GM19099 (cell line): ENCODE results near the gene PHTF2.

Source experiments
- POLR2A ChIP-seq: IDR thresholded peaks from 3 replicates; pipeline ENCODE4 v1.6.1; 2011; ENCODE audit warnings: low read depth; ENCODE audit not compliant: insufficient read length; ENCODE audit errors: extremely low read depth

PHTF2 gene

GRCh38 chr7:77808517-77808916 is 9.9 kb downstream of the PHTF2 start:
- TF ChIP-seq POLR2A = no peak

GRCh38 chr7:77811516-77812289 is 13.1 kb downstream of the PHTF2 start:
- TF ChIP-seq POLR2A = no peak

GRCh38 chr7:77812290-77812685 is 13.7 kb downstream of the PHTF2 start:
- no peak for TF ChIP-seq POLR2A

DNA sequence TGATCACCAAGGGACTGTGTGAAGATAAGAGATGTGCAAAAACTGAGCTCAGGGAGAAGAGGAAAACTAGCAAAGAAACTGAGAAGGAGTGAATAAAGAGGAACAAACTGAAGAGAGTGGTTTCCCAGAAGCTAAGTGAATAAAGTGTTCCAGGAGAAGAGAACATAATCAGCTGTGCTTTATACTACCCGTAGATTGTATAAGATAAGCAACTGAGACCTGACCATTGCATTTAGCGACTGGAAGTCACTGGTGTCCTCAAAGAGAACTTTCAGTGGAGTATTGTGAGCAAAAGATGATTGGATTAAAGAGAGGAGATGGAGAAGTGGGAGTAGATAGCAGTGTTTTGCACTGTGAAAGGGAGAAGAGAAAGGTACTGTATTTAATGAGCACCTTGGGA is 14.6 kb downstream of the PHTF2 start:
- no peak for TF ChIP-seq POLR2A

GRCh38 chr7:77819021-77819420 is 20.4 kb downstream of the PHTF2 start:
- no peak for TF ChIP-seq POLR2A

- TF ChIP-seq POLR2A = no peak
These were observed 22.4 kb downstream of the PHTF2 start for GRCh38 chr7:77820967-77821366.

DNA sequence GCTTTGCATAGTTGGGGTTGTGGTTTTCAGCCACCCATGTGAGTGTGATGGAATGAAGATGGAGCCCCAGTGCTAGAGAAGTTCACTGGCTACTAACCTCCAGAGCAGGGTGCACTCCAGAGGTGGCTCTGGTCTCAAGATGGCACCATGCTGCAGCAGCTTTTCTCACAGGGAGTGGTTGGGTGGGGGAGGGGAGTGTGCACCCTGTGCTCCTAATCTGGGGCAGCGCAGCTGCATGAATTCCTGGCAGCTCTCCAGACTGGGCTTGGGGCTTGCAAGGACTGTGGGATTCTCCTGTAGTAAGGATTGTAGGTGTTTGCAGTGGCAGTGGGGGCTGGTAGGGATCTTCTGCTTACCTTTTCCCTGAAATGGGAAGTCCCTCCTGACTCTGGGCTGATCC is 23.7 kb downstream of the PHTF2 start:
- no peak for TF ChIP-seq POLR2A

- TF ChIP-seq POLR2A = no peak
These were observed 25.2 kb downstream of the PHTF2 start for GRCh38 chr7:77823787-77824186.

GRCh38 chr7:77824636-77825035 is 26.1 kb downstream of the PHTF2 start:
- TF ChIP-seq POLR2A = no peak

GRCh38 chr7:77825131-77825530 is 26.6 kb downstream of the PHTF2 start:
- TF ChIP-seq POLR2A = no peak

DNA sequence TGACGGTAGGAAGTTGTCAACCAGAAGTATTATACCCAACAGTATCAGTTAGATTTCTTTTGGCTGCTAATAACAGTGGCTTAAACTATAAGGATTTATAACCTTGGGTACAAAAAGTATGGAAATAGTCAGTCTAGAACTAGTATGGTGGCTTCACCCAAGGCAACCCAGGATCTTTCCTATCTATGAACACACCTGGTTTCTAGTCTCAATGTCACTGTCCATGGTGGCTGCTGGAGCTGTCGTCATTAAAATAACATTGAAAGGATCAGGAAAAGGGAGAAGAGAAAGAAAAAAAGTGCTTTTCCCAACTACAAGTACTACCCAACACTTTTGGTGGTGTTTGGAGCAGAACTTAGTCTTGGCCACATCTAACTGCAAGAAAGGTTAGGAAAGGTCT is 27.7 kb downstream of the PHTF2 start:
- no peak for TF ChIP-seq POLR2A

GRCh38 chr7:77827999-77828398 is 29.4 kb downstream of the PHTF2 start:
- no peak for TF ChIP-seq POLR2A

DNA sequence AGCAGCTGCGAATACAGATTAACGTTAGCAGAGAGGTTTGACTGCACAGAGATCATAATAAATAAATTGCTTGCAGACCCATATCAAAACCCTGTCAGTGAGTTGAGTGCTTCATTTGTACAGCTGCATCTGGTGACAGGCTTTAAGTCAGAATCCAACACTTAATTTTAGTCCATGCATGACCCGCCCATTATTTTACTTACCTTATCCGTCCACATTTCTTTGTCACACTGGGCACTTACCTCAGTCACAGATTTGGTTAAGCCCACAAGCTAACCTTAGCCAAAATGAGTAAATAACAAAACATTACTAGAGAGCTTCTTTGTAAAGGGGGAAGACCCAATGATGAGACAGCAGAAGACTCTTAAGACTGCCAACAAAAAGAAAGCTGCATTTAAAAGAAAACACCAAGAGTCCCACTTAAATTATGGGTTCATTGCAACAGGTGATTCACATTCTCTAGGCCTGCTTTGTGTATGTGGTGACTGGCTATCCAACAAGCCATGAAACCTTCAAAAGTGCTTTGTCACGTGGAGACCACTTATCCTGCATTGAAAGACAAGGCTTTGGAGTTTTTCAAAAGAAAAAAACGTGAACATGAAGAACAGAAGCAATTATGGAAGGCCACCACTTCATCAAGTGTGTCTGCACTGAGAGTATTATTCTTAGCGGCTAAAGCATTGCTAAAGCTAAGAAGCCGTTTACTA is 32.2 kb downstream of the PHTF2 start:
- TF ChIP-seq POLR2A = no peak

GRCh38 chr7:77831481-77831880 is 32.9 kb downstream of the PHTF2 start:
- no peak for TF ChIP-seq POLR2A

- TF ChIP-seq POLR2A = no peak
These were observed 33.4 kb downstream of the PHTF2 start for GRCh38 chr7:77831953-77832352.

DNA sequence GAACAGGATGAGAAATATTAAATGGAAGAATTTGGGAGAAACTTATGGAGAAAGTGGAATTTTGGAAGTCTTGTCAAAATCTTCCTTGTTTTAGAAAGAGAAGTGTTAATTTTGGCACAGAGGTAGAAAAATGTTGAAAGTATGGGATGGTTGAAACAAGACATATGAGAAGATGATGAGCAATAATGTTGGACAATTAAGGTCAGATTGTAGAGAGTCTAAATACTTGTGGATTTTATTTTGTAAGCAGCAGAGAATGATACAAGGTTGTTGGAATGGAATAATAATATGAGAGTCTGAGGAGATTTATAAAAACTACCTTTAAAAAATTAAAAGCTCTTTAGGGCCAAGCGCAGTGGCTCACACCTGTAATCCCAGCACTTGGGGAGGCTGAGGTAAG is 34.6 kb downstream of the PHTF2 start:
- TF ChIP-seq POLR2A = no peak
